ENCODE measurements around the gene MAP3K6.

The MAP3K6 gene

DNA sequence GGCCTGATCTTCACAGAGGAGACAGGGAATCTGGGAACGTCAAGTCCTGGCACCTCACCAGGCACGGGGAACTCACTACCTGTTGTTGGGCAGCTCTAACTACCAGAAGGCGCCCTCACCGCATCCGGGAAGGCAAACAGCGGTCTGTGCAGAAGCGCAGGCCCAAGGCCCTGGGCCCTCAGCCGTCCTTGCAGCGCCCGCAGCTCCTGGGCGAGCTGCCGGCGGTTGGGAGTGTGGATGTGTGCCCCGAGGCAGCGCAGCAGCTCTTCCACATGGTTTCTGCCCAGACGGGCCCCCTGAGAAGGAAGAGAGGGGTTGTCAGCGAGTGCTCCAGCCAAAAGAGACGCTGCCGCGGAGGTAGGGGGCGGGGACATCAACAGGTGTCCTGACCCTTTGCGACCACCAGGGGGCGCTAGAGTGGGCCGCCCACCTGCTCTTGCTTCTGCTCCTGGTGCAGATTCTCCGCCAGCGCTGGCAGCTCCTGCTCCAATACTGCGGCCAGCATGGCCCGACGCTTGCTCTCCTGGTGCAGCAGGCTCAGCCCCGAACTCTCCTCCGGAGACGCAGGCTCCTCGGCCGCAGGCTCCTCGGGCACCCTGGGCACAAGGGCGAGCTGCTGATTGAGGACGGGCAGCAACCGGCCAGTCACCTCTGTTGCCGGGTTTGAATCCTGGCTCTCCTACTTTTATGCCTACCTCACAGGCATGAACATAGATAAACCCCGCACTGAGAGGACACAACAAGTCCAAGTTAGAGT, 9.3 kb downstream of the MAP3K6 start:
- H2BK12ac ChIP-seq (ENCODE audit: low read length) = no peak overlapping the region

DNA sequence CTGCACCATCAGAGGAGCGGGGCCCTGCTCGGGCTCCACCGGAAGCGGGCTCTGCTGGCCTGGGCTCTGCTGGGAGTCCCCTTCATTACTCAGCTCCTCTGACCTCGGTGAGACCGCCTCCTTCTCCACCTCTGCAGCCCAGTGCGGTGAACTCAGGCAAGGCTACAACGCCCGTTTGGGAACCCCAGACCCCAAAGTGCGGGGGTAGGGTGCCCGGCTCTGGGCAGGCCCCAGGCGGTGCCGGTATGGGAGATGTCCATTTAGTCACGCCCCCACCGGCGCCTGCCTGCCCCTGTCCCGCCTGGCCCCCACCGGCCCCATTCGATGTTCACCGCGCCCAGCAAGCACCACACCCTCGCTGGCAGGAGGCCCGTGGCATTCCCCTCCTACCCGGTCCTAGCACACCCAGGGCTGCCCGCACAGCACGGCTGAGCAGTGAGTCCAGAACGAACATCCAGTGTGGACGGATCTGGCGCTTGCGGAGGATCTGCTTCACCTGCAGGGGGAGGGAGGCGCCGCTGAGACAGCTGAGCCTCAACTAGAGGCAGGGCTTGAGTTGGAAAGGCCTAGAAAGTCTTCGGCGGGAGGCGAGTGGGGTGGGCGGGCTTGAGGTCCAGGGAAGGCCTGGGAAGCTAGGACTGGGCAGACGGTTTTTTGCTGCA, 10.0 kb downstream of the MAP3K6 start:
- no peak overlapping the region for H3K27ac ChIP-seq (ENCODE audit: low read depth, low read length)
- peaks cover 8 to 9% of the 10 kb centered on the region in 2 experiments for H3K4me1 ChIP-seq (ENCODE audit: control insufficient read depth in 1 of 2, insufficient read depth in 2 of 2, low read length in 2 of 2)
- H3K79me2 ChIP-seq (ENCODE audit: control insufficient read depth, insufficient read depth, low read length, poor library complexity) = no peaks in the 10 kb centered on the region
- H2AFZ ChIP-seq (ENCODE audit: insufficient read depth, low read length, poor library complexity) = no peak overlapping the region
- no peak overlapping the region for H3K4me2 ChIP-seq (ENCODE audit: low read length)
- no peak for DNase-seq
- H3K9ac ChIP-seq (ENCODE audit: low read length) = no peak overlapping the region
- H2AK5ac ChIP-seq (ENCODE audit: low read length) = no peak overlapping the region
- no peak overlapping the region for H2BK120ac ChIP-seq (ENCODE audit: insufficient read depth, low read length, poor library complexity)
- no peak overlapping the region for H2BK12ac ChIP-seq (ENCODE audit: low read length)
- peaks cover 18% of the 10 kb centered on the region for H3K27me3 ChIP-seq (ENCODE audit: insufficient read depth, low read length)
- no peak overlapping the region for H4K8ac ChIP-seq (ENCODE audit: low read depth, low read length)
- no peak overlapping the region for H3K23ac ChIP-seq (ENCODE audit: low read length)
- no peak overlapping the region for H4K91ac ChIP-seq (ENCODE audit: low read depth, low read length)
- H3K4ac ChIP-seq (ENCODE audit: low read depth, low read length) = no peak overlapping the region
- no peak overlapping the region for H2BK5ac ChIP-seq (ENCODE audit: low read depth, low read length, poor library complexity)
- H3K9me3 ChIP-seq (ENCODE audit: insufficient read depth, low read depth, low read length) = peaks cover 6% of the 10 kb centered on the region
- H3K36me3 ChIP-seq (ENCODE audit: control insufficient read depth in 1 of 2, insufficient read depth in 2 of 2, low read length in 2 of 2) = peaks cover 6 to 23% of the 10 kb centered on the region in 2 experiments
- H3K79me1 ChIP-seq (ENCODE audit: low read length) = no peaks in the 10 kb centered on the region
- no peak overlapping the region for H4K12ac ChIP-seq (ENCODE audit: low read depth, low read length)
- no CpG with 5 or more reads among the region's 37 CpGs for WGBS (ENCODE audit: extremely low coverage, insufficient coverage, insufficient read length)
- no peak overlapping the region for H3K4me3 ChIP-seq (ENCODE audit: low read depth, low read length)
- no peak overlapping the region for H3K18ac ChIP-seq (ENCODE audit: low read length)
- no peak overlapping the region for H3K14ac ChIP-seq (ENCODE audit: low read length)

More for the DNA sequence above, 9.3 kb downstream of the MAP3K6 start:
- WGBS (ENCODE audit: extremely low coverage, insufficient coverage, insufficient read length) = no CpG with 5 or more reads among the region's 40 CpGs
- Histone ChIP-seq H2BK120ac (ENCODE audit: insufficient read depth, low read length, poor library complexity) (no peak overlapping the region), H2BK5ac (ENCODE audit: low read depth, low read length, poor library complexity) (no peak overlapping the region), H2AFZ (ENCODE audit: insufficient read depth, low read length, poor library complexity) (peak overlapping the region; percentile 5), H3K79me2 (ENCODE audit: control insufficient read depth, insufficient read depth, low read length, poor library complexity) (no peaks in the 10 kb centered on the region), H3K9me3 (ENCODE audit: insufficient read depth, low read depth, low read length) (peaks cover 7% of the 10 kb centered on the region), H2AK5ac (ENCODE audit: low read length) (no peak overlapping the region), H3K79me1 (ENCODE audit: low read length) (no peaks in the 10 kb centered on the region), H4K12ac (ENCODE audit: low read depth, low read length) (no peak overlapping the region), H3K4ac (ENCODE audit: low read depth, low read length) (no peak overlapping the region), H3K4me2 (ENCODE audit: low read length) (peak overlapping the region; percentile 32), H3K27me3 (ENCODE audit: insufficient read depth, low read length) (peaks cover 18% of the 10 kb centered on the region), H3K27ac (ENCODE audit: low read depth, low read length) (no peak overlapping the region), H3K36me3 (ENCODE audit: control insufficient read depth in 1 of 2, insufficient read depth in 2 of 2, low read length in 2 of 2) (peaks cover 6 to 24% of the 10 kb centered on the region in 2 experiments), H3K14ac (ENCODE audit: low read length) (no peak overlapping the region), H3K9ac (ENCODE audit: low read length) (no peak overlapping the region), H3K4me3 (ENCODE audit: low read depth, low read length) (no peak overlapping the region), H3K18ac (ENCODE audit: low read length) (no peak overlapping the region), H4K91ac (ENCODE audit: low read depth, low read length) (no peak overlapping the region), H4K8ac (ENCODE audit: low read depth, low read length) (no peak overlapping the region), H3K4me1 (ENCODE audit: control insufficient read depth in 1 of 2, insufficient read depth in 2 of 2, low read length in 2 of 2) (peaks cover 8 to 9% of the 10 kb centered on the region in 2 experiments), H3K23ac (ENCODE audit: low read length) (no peak overlapping the region)
- DNase-seq = peak; percentile 66 to 80

DNA sequence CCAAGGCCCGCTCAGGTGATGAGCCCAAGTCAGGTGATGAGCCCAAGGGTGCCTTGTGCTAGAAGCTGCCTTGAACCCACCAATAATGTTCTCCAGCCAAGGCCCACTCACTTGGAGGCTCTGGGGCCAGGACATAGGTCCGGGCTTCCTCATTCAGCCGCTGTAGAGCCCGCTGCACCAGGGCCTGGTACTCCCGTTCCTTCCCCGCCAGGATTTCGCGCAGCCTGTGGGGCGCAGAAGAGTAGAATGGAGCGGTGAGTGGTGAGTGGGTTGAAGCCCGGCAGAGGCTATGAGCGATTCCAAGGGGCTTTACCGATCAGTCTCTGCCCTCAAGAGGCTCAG, 10.5 kb downstream of the MAP3K6 start:
- Histone ChIP-seq H2BK120ac (ENCODE audit: insufficient read depth, low read length, poor library complexity) (no peak overlapping the region), H3K9me3 (ENCODE audit: insufficient read depth, low read depth, low read length) (peaks cover 6% of the 10 kb centered on the region), H3K79me2 (ENCODE audit: control insufficient read depth, insufficient read depth, low read length, poor library complexity) (no peaks in the 10 kb centered on the region), H3K18ac (ENCODE audit: low read length) (no peak overlapping the region), H2AK5ac (ENCODE audit: low read length) (no peak overlapping the region), H4K12ac (ENCODE audit: low read depth, low read length) (no peak overlapping the region), H3K27me3 (ENCODE audit: insufficient read depth, low read length) (peaks cover 15% of the 10 kb centered on the region), H3K4ac (ENCODE audit: low read depth, low read length) (no peak overlapping the region), H3K23ac (ENCODE audit: low read length) (no peak overlapping the region), H4K91ac (ENCODE audit: low read depth, low read length) (no peak overlapping the region), H3K4me3 (ENCODE audit: low read depth, low read length) (no peak overlapping the region), H4K8ac (ENCODE audit: low read depth, low read length) (no peak overlapping the region), H2BK12ac (ENCODE audit: low read length) (no peak overlapping the region), H2BK5ac (ENCODE audit: low read depth, low read length, poor library complexity) (no peak overlapping the region), H3K9ac (ENCODE audit: low read length) (no peak overlapping the region), H2AFZ (ENCODE audit: insufficient read depth, low read length, poor library complexity) (no peak overlapping the region), H3K79me1 (ENCODE audit: low read length) (no peaks in the 10 kb centered on the region), H3K14ac (ENCODE audit: low read length) (no peak overlapping the region), H3K4me1 (ENCODE audit: control insufficient read depth in 1 of 2, insufficient read depth in 2 of 2, low read length in 2 of 2) (peaks cover 9% of the 10 kb centered on the region in 2 experiments), H3K36me3 (ENCODE audit: control insufficient read depth in 1 of 2, insufficient read depth in 2 of 2, low read length in 2 of 2) (peaks cover 4 to 20% of the 10 kb centered on the region in 2 experiments), H3K27ac (ENCODE audit: low read depth, low read length) (no peak overlapping the region), H3K4me2 (ENCODE audit: low read length) (no peak overlapping the region)
- WGBS (ENCODE audit: extremely low coverage, insufficient coverage, insufficient read length) = no CpG with 5 or more reads among the region's 13 CpGs
- no peak for DNase-seq

DNA sequence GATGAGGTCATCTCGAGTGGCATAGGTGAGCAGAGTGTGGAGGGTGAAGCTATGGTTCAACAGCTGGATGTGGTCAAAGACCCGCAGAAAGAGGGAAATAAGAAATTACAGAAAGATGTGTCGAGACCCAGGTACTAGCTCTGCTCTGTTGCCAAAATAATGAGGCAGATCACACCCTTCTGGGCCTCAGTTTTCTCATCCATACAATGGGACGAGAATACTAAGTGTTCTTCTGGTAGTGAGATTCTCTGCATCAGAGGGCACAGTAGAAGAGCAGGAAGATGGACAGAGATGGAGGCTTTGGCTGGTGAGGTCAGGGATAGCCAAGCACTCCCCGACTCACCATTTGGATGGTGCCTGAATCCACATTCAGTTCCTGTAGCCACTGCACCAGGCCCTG, 11.1 kb downstream of the MAP3K6 start:
- Histone ChIP-seq H2BK12ac (ENCODE audit: low read length) (no peak overlapping the region), H3K4me1 (ENCODE audit: control insufficient read depth in 1 of 2, insufficient read depth in 2 of 2, low read length in 2 of 2) (peaks cover 11 to 14% of the 10 kb centered on the region in 2 experiments)
- no CpG with 5 or more reads among the region's 5 CpGs for WGBS (ENCODE audit: extremely low coverage, insufficient coverage, insufficient read length)

More for the DNA sequence above, 11.1 kb downstream of the MAP3K6 start:
- Histone ChIP-seq H2AK5ac (ENCODE audit: low read length) (no peak overlapping the region), H3K4ac (ENCODE audit: low read depth, low read length) (no peak overlapping the region), H4K12ac (ENCODE audit: low read depth, low read length) (no peak overlapping the region), H3K4me3 (ENCODE audit: low read depth, low read length) (no peak overlapping the region), H2BK120ac (ENCODE audit: insufficient read depth, low read length, poor library complexity) (no peak overlapping the region), H3K79me2 (ENCODE audit: control insufficient read depth, insufficient read depth, low read length, poor library complexity) (no peaks in the 10 kb centered on the region), H3K18ac (ENCODE audit: low read length) (no peak overlapping the region), H3K36me3 (ENCODE audit: control insufficient read depth in 1 of 2, insufficient read depth in 2 of 2, low read length in 2 of 2) (peaks cover 4 to 20% of the 10 kb centered on the region in 2 experiments), H3K4me2 (ENCODE audit: low read length) (no peak overlapping the region), H3K9me3 (ENCODE audit: insufficient read depth, low read depth, low read length) (peaks cover 6% of the 10 kb centered on the region), H2BK5ac (ENCODE audit: low read depth, low read length, poor library complexity) (no peak overlapping the region), H3K9ac (ENCODE audit: low read length) (no peak overlapping the region), H3K27me3 (ENCODE audit: insufficient read depth, low read length) (peaks cover 10% of the 10 kb centered on the region), H3K79me1 (ENCODE audit: low read length) (peaks cover 3% of the 10 kb centered on the region), H2AFZ (ENCODE audit: insufficient read depth, low read length, poor library complexity) (no peak overlapping the region), H3K23ac (ENCODE audit: low read length) (no peak overlapping the region), H4K91ac (ENCODE audit: low read depth, low read length) (no peak overlapping the region), H3K27ac (ENCODE audit: low read depth, low read length) (no peak overlapping the region), H4K8ac (ENCODE audit: low read depth, low read length) (no peak overlapping the region), H3K14ac (ENCODE audit: low read length) (no peak overlapping the region)
- no peak for DNase-seq
